Naive thymus-derived CD4-positive, alpha-beta T cell (primary cell): ENCODE data around the gene DAP3. TPM values are rescaled to one million over a fixed set of nuclear protein-coding genes. Genes with fewer than 3 reads are reported as not detected.
"Not testable (repeated sequence)": the region's sequence is repeated elsewhere in the genome, so short reads cannot be mapped to it uniquely, and the experiment has no call there.

Experiments used
- ATAC-seq: fragments of 150-1000 bp; cut with Tn5 transposase; 2 replicates; pipeline ENCODE4 v1.10.0; 2021; ENCODE audit warnings: mild to moderate bottlenecking, moderate library complexity
- CTCF ChIA-PET: fragments of 350-600 bp; sonication (Branson Sonifier 250); formaldehyde crosslinking; loops from one replicate; lab custom pipeline; 2021; ENCODE audit warnings: antibody characterized with exemption; lab: Charles Lee
- POLR2A ChIA-PET: fragments of 350-600 bp; sonication (Branson Sonifier 250); formaldehyde crosslinking; loops from one replicate; lab custom pipeline; 2021; ENCODE audit warnings: antibody characterized with exemption, inconsistent platforms; lab: Charles Lee
- DNase-seq, 9 donors: peaks; one replicate each; pipeline versions ENCODE4 v3.0.0 to v3.0.0-alpha.2; 2020 to 2022; ENCODE audit warnings: mixed read lengths in 1 of 9
- H3K27ac ChIP-seq: one replicate; pipeline ENCODE4 v1.7.0; 2013; ENCODE audit warnings: mild to moderate bottlenecking, low read depth, low read length, moderate library complexity
- H3K27me3 ChIP-seq, 2 donors: one replicate each; pipeline ENCODE4 v1.7.0; 2013; ENCODE audit warnings: low read length in 2 of 2, mild to moderate bottlenecking in 2 of 2, moderate library complexity in 2 of 2; ENCODE audit not compliant: control insufficient read depth in 2 of 2, insufficient read depth in 2 of 2
- H3K36me3 ChIP-seq, 3 experiments: 1 replicate in 2 of 3; 2 replicates in 1 of 3; pipeline ENCODE4 v1.7.0; 2013; ENCODE audit warnings: low read length in 3 of 3, mild to moderate bottlenecking in 3 of 3, moderate library complexity in 1 of 3; ENCODE audit not compliant: insufficient read depth in 3 of 3, control insufficient read depth in 2 of 3
- H3K4me1 ChIP-seq, 2 donors: one replicate each; pipeline ENCODE4 v1.7.0; 2013; ENCODE audit warnings: low read length in 2 of 2, mild to moderate bottlenecking in 2 of 2, moderate library complexity in 1 of 2; ENCODE audit not compliant: control insufficient read depth in 2 of 2, insufficient read depth in 2 of 2
- H3K4me3 ChIP-seq: 2 replicates; pipeline ENCODE4 v1.7.0; 2013; ENCODE audit warnings: mild to moderate bottlenecking, low read length
- H3K9me3 ChIP-seq, 3 experiments: 1 replicate in 2 of 3; 2 replicates in 1 of 3; pipeline ENCODE4 v1.7.0; 2013; ENCODE audit warnings: low read length in 3 of 3; ENCODE audit not compliant: control insufficient read depth in 2 of 3
- H3K27ac Mint-ChIP-seq, 9 donors: one replicate each; pipeline ENCODE4 v1.8.0; 2020 to 2022; ENCODE audit warnings: mixed read lengths in 9 of 9, mild to moderate bottlenecking in 8 of 9, moderate library complexity in 5 of 9, inconsistent platforms in 2 of 9
- H3K27me3 Mint-ChIP-seq, 5 donors: one replicate each; pipeline ENCODE4 v1.8.0; 2021 to 2022; ENCODE audit warnings: mixed read lengths in 5 of 5, mild to moderate bottlenecking in 1 of 5
- H3K36me3 Mint-ChIP-seq, 5 donors: one replicate each; pipeline ENCODE4 v1.8.0; 2020 to 2022; ENCODE audit warnings: mixed read lengths in 5 of 5, mild to moderate bottlenecking in 3 of 5, inconsistent platforms in 1 of 5
- H3K4me1 Mint-ChIP-seq, 7 donors: one replicate each; pipeline ENCODE4 v1.8.0; 2020 to 2022; ENCODE audit warnings: mixed read lengths in 7 of 7, mild to moderate bottlenecking in 3 of 7, inconsistent platforms in 1 of 7
- H3K4me3 Mint-ChIP-seq, 10 donors: one replicate each; pipeline ENCODE4 v1.8.0; 2020 to 2022; ENCODE audit warnings: mild to moderate bottlenecking in 10 of 10, mixed read lengths in 10 of 10, moderate library complexity in 6 of 10, inconsistent platforms in 2 of 10
- H3K9me3 Mint-ChIP-seq, 11 donors: one replicate each; pipeline ENCODE4 v1.8.0; 2020 to 2022; ENCODE audit warnings: mixed read lengths in 11 of 11, mild to moderate bottlenecking in 4 of 11, inconsistent platforms in 1 of 11, moderate library complexity in 1 of 11
- intact Hi-C, 2 donors: fragments of 100-400 bp; cut with micrococcal nuclease; formaldehyde crosslinking; loops; one replicate each; pipeline ENCODE4 v1.15.1; 2023
- polyA plus RNA-seq, 2 donors: library from polyadenylated mRNA; unstranded; fragments of 300-500 nt; fragmentation: Illumina TruSeq; gene quantifications; one replicate each; pipeline ENCODE4 v1.2.3, GENCODE V29; 2021
- total RNA-seq, 6 experiments: library from RNA in 5 of 6; stranded (reverse) in 5 of 6; gene quantifications; 1 replicate in 5 of 6; 2 replicates in 1 of 6; pipeline ENCODE4 v1.2.3 and lab custom pipeline; 2021 to 2026

DAP3 gene
- total and polyA plus RNA-seq, 7 experiments from 2014 or later = 111 to 155 (median 135) TPM

DNA sequence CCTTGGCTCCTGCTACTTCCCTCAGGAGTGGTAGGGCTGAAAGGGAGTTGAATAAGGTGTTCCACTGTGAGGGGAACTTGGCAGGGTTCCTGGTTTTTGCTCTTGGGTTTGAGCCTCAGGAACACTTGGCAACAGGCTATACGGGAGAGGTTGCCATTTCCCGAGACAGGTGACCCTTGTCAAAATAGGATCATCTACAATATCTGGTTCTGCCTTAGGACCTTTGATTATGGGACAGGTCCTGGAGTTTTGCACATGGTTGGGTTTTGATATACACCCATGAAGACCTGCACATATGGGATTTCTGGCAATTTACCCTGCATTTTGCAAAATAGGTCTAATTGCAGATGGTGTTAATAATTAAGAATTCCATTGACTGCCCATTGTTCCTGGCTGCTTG lies 31.4 kb upstream of the DAP3 start:
- H3K9me3 ChIP-seq = no peaks in the 10 kb centered on the region
- ATAC-seq (no peak), DNase-seq (no peak)
- H3K4me3 ChIP-seq = no peak overlapping the region
- Mint-ChIP-seq H3K27me3 (peaks cover 0 to 7% (median 0%) of the 10 kb centered on the region in 5 donors), H3K4me3 (no peak overlapping the region), H3K36me3 (peaks cover 20 to 43% (median 36%) of the 10 kb centered on the region in 5 donors), H3K27ac (peak overlapping the region in 1 of 9 donors; percentile 6), H3K9me3 (no peaks in the 10 kb centered on the region), H3K4me1 (peaks cover 0 to 2% (median 0%) of the 10 kb centered on the region in 7 donors)
- ChIA-PET CTCF (no interaction called here), POLR2A (no interaction called here)
- intact Hi-C loops = no loop called here
- peaks cover 0 to 33% (median 11%) of the 10 kb centered on the region in 3 experiments for H3K36me3 ChIP-seq
- H3K27ac ChIP-seq = no peak overlapping the region
- no peaks in the 10 kb centered on the region for H3K27me3 ChIP-seq
- no peaks in the 10 kb centered on the region for H3K4me1 ChIP-seq

- H3K36me3 Mint-ChIP-seq = peaks cover 20 to 56% (median 45%) of the 10 kb centered on the region in 5 donors
- intact Hi-C loops, H3K27ac Mint-ChIP-seq, H3K4me1 ChIP-seq, H3K27ac ChIP-seq, H3K9me3 Mint-ChIP-seq, CTCF ChIA-PET, H3K9me3 ChIP-seq, H3K27me3 Mint-ChIP-seq, ATAC-seq, H3K4me1 Mint-ChIP-seq, H3K27me3 ChIP-seq, H3K4me3 Mint-ChIP-seq, H3K4me3 ChIP-seq, DNase-seq: not testable (repeated sequence)
- H3K36me3 ChIP-seq = peaks cover 0 to 65% (median 13%) of the 10 kb centered on the region in 3 experiments
- POLR2A ChIA-PET = interaction anchor here (0.6 kb wide), 1 partner anchor 1830 kb away, joined by 8 read pairs; no protein-coding TSS in a partner anchor
Measured at GRCh38 chr1:155661239-155661638, 27.7 kb upstream of the DAP3 start.

GRCh38 chr1:155669233-155670162 lies 19.4 kb upstream of the DAP3 start:
- ChIA-PET POLR2A (interaction anchor here (0.6 kb wide), 1 partner anchor 11 kb away, joined by 3 read pairs; no protein-coding TSS in a partner anchor), CTCF (interaction anchor here (0.5 kb wide), 1 partner anchor 9 kb away, joined by 3 read pairs; no protein-coding TSS in a partner anchor)
- Mint-ChIP-seq H3K4me1 (peaks cover 0 to 3% (median 0%) of the 10 kb centered on the region in 7 donors), H3K4me3 (no peak overlapping the region), H3K27me3 (no peaks in the 10 kb centered on the region), H3K9me3 (no peaks in the 10 kb centered on the region), H3K27ac (peak overlapping the region in 3 of 9 donors; percentile 5 to 41 (median 10)), H3K36me3 (peaks cover 0 to 59% (median 29%) of the 10 kb centered on the region in 5 donors)
- no peak overlapping the region for H3K27ac ChIP-seq
- no peaks in the 10 kb centered on the region for H3K9me3 ChIP-seq
- H3K4me1 ChIP-seq = no peaks in the 10 kb centered on the region
- ATAC-seq (no peak), DNase-seq (no peak)
- no peaks in the 10 kb centered on the region for H3K27me3 ChIP-seq
- intact Hi-C loops = no loop called here
- H3K36me3 ChIP-seq = peaks cover 32 to 84% (median 34%) of the 10 kb centered on the region in 3 experiments
- H3K4me3 ChIP-seq = no peak overlapping the region

DNA sequence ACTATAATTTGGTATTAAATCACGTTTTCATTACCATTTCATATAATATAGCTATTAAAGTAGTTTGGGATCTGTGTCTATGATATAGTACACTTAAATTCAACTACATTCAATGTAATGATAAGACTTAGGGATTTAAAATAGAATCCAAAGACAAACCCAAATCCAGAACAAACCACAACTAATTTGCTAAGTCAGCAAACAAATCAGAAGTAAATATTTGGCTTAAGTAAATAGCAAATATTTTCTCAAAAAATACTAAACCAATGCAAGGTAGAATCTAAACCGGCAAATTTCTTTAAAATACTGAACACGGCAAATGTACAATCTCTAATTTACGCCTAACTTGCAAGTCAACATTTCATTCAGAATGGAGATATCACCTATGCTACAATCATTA lies 17.1 kb upstream of the DAP3 start:
- H3K9me3 ChIP-seq = no peaks in the 10 kb centered on the region
- H3K27ac ChIP-seq = no peak overlapping the region
- H3K9me3 Mint-ChIP-seq = no peaks in the 10 kb centered on the region
- POLR2A ChIA-PET = no interaction called here
- peaks cover 28 to 83% (median 40%) of the 10 kb centered on the region in 3 experiments for H3K36me3 ChIP-seq
- DNase-seq = no peak
- H3K4me1 ChIP-seq = no peaks in the 10 kb centered on the region
- ATAC-seq = no peak
- H3K36me3 Mint-ChIP-seq = peaks cover 6 to 66% (median 28%) of the 10 kb centered on the region in 5 donors
- intact Hi-C loops = no loop called here
- H3K4me3 Mint-ChIP-seq = no peak overlapping the region
- no peaks in the 10 kb centered on the region for H3K27me3 Mint-ChIP-seq
- H3K4me3 ChIP-seq = no peak overlapping the region
- CTCF ChIA-PET = no interaction called here
- H3K4me1 Mint-ChIP-seq = peaks cover 0 to 5% (median 0%) of the 10 kb centered on the region in 7 donors
- no peaks in the 10 kb centered on the region for H3K27me3 ChIP-seq
- H3K27ac Mint-ChIP-seq = no peak overlapping the region

DNA sequence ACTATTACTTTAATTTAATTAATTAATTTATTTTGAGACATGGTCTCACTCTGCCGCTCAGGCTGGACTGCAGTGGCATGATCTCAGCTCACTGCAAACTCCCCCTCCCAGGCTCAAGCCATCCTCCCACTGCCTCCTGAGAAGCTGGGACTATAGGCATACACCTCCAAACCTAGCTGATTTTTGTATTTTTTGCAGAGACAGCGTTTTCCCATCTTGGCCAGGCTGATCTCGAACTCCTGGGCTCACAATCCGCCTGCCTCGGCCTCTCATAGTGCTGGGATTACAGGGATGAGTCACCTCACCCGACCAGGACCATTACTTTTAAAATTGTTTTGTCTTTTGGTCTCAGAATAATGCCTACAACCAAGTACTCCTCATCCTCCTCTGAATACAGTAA lies 15.9 kb upstream of the DAP3 start:
- H3K36me3 Mint-ChIP-seq = peaks cover 11 to 74% (median 37%) of the 10 kb centered on the region in 5 donors
- peak overlapping the region in 1 of 9 donors; percentile 43 for H3K27ac Mint-ChIP-seq
- peaks cover 0 to 6% (median 0%) of the 10 kb centered on the region in 7 donors for H3K4me1 Mint-ChIP-seq
- DNase-seq (no peak), ATAC-seq (no peak)
- H3K9me3 Mint-ChIP-seq = no peaks in the 10 kb centered on the region
- H3K4me1 ChIP-seq = no peaks in the 10 kb centered on the region
- POLR2A ChIA-PET = no interaction called here
- no peak overlapping the region for H3K4me3 ChIP-seq
- CTCF ChIA-PET = no interaction called here
- no peaks in the 10 kb centered on the region for H3K27me3 Mint-ChIP-seq
- peaks cover 28 to 83% (median 52%) of the 10 kb centered on the region in 3 experiments for H3K36me3 ChIP-seq
- intact Hi-C loops = no loop called here
- H3K9me3 ChIP-seq = no peaks in the 10 kb centered on the region
- no peaks in the 10 kb centered on the region for H3K27me3 ChIP-seq
- H3K4me3 Mint-ChIP-seq = no peak overlapping the region
- no peak overlapping the region for H3K27ac ChIP-seq

DNA sequence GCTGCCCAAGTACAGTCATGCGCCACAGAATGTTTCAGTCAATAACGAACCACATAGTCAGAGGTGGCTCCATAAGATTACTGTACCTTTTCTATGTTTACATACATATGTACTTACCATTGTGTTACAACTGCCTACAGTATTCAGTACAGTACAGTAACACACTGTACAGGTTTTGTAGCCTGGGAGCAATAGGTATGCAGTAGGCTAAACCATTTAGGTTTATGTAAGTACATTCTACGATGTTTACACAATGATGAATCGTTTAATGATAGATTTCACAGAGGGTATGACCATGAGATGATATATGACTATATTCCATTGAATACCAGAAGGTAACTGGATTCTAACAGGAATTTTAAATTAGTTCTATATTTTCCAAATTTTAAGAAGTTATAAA lies 10.9 kb upstream of the DAP3 start:
- Histone ChIP-seq H3K9me3 (no peaks in the 10 kb centered on the region), H3K36me3 (peaks cover 5 to 67% (median 33%) of the 10 kb centered on the region in 3 experiments), H3K4me1 (no peaks in the 10 kb centered on the region), H3K27ac (no peak overlapping the region), H3K27me3 (no peaks in the 10 kb centered on the region), H3K4me3 (no peak overlapping the region)
- Mint-ChIP-seq H3K4me3 (no peak overlapping the region), H3K27ac (peak overlapping the region in 1 of 9 donors; percentile 59), H3K36me3 (peaks cover 11 to 47% (median 27%) of the 10 kb centered on the region in 5 donors), H3K4me1 (peaks cover 5 to 26% (median 21%) of the 10 kb centered on the region in 7 donors), H3K9me3 (no peaks in the 10 kb centered on the region), H3K27me3 (no peaks in the 10 kb centered on the region)
- ChIA-PET CTCF (no interaction called here), POLR2A (interaction anchor here (1.2 kb wide), 1 partner anchor 8 kb away, joined by 3 read pairs; no protein-coding TSS in a partner anchor)
- DNase-seq (no peak), ATAC-seq (no peak)
- intact Hi-C loops = no loop called here
